Cardiac muscle cell (in vitro differentiated cells and primary cell): ENCODE measurements around the gene ARMC8. TPM values are rescaled to one million over a fixed set of nuclear protein-coding genes. Genes with fewer than 3 reads are reported as not detected.
A peak's percentile ranks its signal among the peaks of the same experiment; 100 is the strongest.

ENCODE experiments used
- DNase-seq, 2 donors: peaks; one replicate each; pipeline versions ENCODE4 v3.0.0 to v3.0.0-alpha.2; 2010 to 2017; ENCODE audit warnings: low read depth in 1 of 2, low spot score in 1 of 2
- H3K27ac ChIP-seq: fragments of 200-600 bp; sonication (generic); 2 replicates; pipeline ENCODE4 v1.5.1; 2016
- H3K27me3 ChIP-seq: fragments of 200-600 bp; sonication (generic); 2 replicates; pipeline ENCODE4 v1.6.0; 2016; ENCODE audit warnings: control low read depth
- H3K36me3 ChIP-seq: fragments of 200-600 bp; sonication (generic); 2 replicates; pipeline ENCODE4 v1.5.1; 2016; ENCODE audit warnings: control low read depth
- H3K4me1 ChIP-seq: fragments of 200-600 bp; sonication (generic); 2 replicates; pipeline ENCODE4 v1.8.1; 2017; ENCODE audit warnings: low read depth, mild to moderate bottlenecking, mixed run types
- H3K4me3 ChIP-seq: fragments of 200-600 bp; sonication (generic); 2 replicates; pipeline ENCODE4 v1.5.1; 2016; ENCODE audit warnings: mild to moderate bottlenecking
- H3K9me3 ChIP-seq: fragments of 200-600 bp; sonication (generic); 2 replicates; pipeline ENCODE4 v1.5.1; 2017; ENCODE audit warnings: low read depth, mild to moderate bottlenecking, control low read depth
- polyA plus RNA-seq: library from polyadenylated mRNA; unstranded; fragments of >200 nt; fragmentation: Nextera tagmentation; extraction: Ambion mirVana; gene quantifications from 2 replicates; pipeline ENCODE4 v1.2.1, GENCODE V29; 2016
- total RNA-seq: library from RNA; depleted of rRNA; stranded (reverse); fragments of >200 nt; gene quantifications from 2 replicates; pipeline ENCODE4 v1.2.3, GENCODE V29; 2016
- TF ChIP-seq, protein P1 (sequence below): IDR thresholded peaks from 2 replicates; pipeline ENCODE4 v1.5.1; 2012; ENCODE audit warnings: low read depth, mild to moderate bottlenecking, low read length

ARMC8 gene
- total and polyA plus RNA-seq, 2 experiments from 2014 or later, result 33.9 to 34.5 TPM

DNA sequence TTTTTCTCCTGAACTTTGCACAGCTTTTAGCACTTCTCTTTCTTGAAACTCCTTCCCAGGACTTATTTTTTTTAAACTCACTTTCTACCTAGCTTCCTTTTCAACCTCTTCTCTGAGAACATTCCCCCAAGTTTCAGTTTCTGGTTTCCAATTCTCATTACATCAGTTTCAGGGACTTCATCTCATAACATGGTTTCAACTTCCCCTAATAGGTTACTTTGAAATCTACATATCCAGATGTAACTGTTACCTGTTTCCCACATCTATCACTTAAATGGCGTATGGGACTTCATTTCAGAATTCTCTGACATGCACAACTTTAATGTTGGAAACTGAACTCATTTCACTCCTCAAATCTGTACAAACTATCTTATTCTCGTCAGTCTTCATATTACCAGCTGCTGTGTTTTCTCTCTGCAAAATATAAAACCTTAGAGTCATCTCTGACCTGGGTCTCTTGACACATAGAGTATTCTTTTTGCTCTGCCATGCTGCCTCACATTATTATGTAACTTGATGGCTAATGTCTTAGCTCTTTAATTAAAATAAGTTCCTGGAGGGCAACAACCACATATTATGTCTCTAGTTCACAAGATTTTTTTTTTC, 84.2 kb downstream of the ARMC8 start:
- TF ChIP-seq, protein P1, sequence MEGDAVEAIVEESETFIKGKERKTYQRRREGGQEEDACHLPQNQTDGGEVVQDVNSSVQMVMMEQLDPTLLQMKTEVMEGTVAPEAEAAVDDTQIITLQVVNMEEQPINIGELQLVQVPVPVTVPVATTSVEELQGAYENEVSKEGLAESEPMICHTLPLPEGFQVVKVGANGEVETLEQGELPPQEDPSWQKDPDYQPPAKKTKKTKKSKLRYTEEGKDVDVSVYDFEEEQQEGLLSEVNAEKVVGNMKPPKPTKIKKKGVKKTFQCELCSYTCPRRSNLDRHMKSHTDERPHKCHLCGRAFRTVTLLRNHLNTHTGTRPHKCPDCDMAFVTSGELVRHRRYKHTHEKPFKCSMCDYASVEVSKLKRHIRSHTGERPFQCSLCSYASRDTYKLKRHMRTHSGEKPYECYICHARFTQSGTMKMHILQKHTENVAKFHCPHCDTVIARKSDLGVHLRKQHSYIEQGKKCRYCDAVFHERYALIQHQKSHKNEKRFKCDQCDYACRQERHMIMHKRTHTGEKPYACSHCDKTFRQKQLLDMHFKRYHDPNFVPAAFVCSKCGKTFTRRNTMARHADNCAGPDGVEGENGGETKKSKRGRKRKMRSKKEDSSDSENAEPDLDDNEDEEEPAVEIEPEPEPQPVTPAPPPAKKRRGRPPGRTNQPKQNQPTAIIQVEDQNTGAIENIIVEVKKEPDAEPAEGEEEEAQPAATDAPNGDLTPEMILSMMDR, result no peak
- Histone ChIP-seq H3K36me3 (peaks cover 45% of the 10 kb centered on the region), H3K9me3 (no peaks in the 10 kb centered on the region), H3K4me1 (no peaks in the 10 kb centered on the region), H3K27me3 (no peaks in the 10 kb centered on the region), H3K4me3 (no peak overlapping the region), H3K27ac (no peak overlapping the region)
- no peak for DNase-seq

DNA sequence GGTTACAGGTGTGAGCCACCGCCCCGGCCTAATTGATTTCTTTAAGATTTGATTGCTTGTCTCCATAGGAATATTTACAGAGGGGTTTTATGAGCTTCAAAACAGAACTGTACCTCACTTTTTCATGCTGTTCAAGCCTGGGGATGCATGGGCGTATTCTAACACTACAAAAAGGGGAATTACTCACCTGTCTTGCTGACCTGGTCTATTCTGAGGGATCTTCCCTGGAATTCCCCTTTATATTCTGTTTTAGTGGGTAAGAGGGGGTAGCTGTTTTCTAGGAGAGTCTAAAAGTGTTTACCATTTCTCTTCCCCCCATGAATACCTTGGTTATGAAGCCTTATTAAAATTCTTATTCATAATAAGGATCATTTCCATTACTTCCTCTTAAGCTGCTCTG, 94.5 kb downstream of the ARMC8 start:
- no peaks in the 10 kb centered on the region for H3K4me1 ChIP-seq
- H3K27me3 ChIP-seq, result no peaks in the 10 kb centered on the region
- no peaks in the 10 kb centered on the region for H3K9me3 ChIP-seq
- peaks cover 18% of the 10 kb centered on the region for H3K36me3 ChIP-seq
- H3K27ac ChIP-seq, result no peak overlapping the region
- DNase-seq, result no peak
- TF ChIP-seq, protein P1, result no peak
- no peak overlapping the region for H3K4me3 ChIP-seq

DNA sequence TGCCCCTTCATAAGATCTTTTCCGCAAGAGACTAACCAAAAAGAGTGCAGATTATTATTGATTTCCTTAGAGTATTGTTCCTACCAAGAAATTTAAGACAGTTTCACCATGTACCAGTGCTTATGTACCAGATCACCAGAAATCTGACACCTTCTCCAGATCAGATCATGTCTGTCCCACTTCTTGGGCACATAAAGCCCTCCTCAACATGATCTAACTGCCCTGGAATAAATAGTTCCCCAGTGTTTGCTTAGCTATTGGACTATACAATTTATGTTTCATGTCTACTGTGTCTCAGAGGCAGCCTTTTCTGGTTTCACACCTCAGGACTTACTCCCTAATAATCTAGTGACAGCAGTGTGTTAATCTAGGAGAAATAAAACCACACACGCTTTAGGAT, 95.7 kb downstream of the ARMC8 start:
- no peaks in the 10 kb centered on the region for H3K9me3 ChIP-seq
- peaks cover 26% of the 10 kb centered on the region for H3K36me3 ChIP-seq
- no peak overlapping the region for H3K27ac ChIP-seq
- no peak for DNase-seq
- H3K4me1 ChIP-seq, result no peaks in the 10 kb centered on the region
- H3K27me3 ChIP-seq, result no peaks in the 10 kb centered on the region
- TF ChIP-seq, protein P1, result no peak
- H3K4me3 ChIP-seq, result no peak overlapping the region

DNA sequence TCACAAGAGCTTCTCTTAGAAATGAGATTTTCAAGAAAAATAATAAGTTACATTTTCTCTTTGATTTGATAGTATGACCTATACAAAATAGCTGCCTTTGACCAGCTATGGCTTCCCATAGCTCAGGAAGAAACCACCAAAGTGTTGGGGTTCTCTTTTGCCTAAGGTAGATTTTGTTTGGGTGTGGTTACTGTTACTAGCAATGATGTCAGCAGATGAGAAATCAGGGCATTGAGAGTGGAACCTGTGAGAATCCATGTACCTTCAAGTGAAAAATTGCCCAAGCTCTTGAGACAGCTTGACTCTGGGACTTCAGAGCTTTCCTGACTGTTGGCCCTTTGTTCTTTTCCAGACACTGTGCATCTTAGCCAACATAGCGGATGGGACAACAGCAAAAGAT, 97.0 kb downstream of the ARMC8 start:
- H3K4me3 ChIP-seq, result no peak overlapping the region
- H3K27ac ChIP-seq, result no peak overlapping the region
- DNase-seq, result no peak
- peaks cover 31% of the 10 kb centered on the region for H3K36me3 ChIP-seq
- no peaks in the 10 kb centered on the region for H3K4me1 ChIP-seq
- no peaks in the 10 kb centered on the region for H3K27me3 ChIP-seq
- no peaks in the 10 kb centered on the region for H3K9me3 ChIP-seq
- TF ChIP-seq, protein P1, result no peak

DNA sequence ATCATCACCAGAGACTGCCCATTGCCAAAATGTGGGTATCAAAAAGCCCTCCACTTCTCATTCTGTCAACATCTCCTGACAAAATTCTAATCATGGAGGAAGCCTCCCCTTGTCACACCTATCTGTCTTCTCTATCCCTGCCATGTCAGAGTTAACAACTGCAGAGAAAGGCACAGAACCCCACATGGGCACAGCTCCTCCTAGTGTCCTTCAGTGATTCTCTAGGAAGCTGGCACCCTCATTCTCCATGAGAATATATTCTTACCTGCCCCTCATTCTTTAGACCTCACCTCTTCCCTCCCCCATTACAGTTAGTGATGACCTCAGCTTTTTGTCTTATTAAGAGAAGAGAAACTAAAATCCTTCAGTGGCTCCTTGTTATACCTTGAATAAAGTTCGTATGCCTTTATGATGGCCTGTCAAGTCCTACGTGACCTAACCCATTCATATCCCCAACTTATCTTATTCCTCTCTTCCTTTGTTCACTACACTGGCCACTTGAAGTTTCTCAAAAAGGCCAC, 97.9 kb downstream of the ARMC8 start:
- no peaks in the 10 kb centered on the region for H3K4me1 ChIP-seq
- peaks cover 40% of the 10 kb centered on the region for H3K36me3 ChIP-seq
- H3K27me3 ChIP-seq, result no peaks in the 10 kb centered on the region
- no peak overlapping the region for H3K27ac ChIP-seq
- no peaks in the 10 kb centered on the region for H3K9me3 ChIP-seq
- DNase-seq, result no peak
- TF ChIP-seq, protein P1, result peak; percentile 7
- H3K4me3 ChIP-seq, result no peak overlapping the region

DNA sequence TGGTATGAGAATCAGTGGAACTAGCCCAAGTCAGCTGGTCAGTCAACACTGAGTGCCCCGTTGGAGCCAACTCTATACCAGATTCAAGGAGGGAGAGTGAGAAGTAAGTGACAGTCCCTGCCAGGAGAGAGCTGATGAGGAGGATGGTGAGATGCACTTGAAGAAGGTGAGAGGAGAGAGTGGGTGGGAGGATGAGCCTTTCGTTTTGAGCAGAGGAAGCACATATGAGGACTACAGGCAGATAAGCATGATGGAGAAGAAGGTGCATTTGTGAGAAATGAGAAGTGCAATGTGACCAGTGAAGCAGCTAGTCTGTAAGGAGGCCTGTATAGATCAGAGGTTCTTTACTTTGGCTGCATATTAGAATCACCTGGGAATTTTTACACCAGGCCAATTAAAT, 102.2 kb downstream of the ARMC8 start:
- no peak for DNase-seq
- H3K4me1 ChIP-seq, result no peaks in the 10 kb centered on the region
- H3K4me3 ChIP-seq, result no peak overlapping the region
- TF ChIP-seq, protein P1, result no peak
- H3K36me3 ChIP-seq, result peaks cover 65% of the 10 kb centered on the region
- no peaks in the 10 kb centered on the region for H3K9me3 ChIP-seq
- H3K27me3 ChIP-seq, result no peaks in the 10 kb centered on the region
- no peak overlapping the region for H3K27ac ChIP-seq
